Measurements from ENCODE around the gene FXN. TPM values are rescaled to one million over a fixed set of nuclear protein-coding genes. Genes with fewer than 3 reads are reported as not detected.

The FXN gene
- total RNA-seq, 4 donors from 2014 or later = 1.8 to 6.1 (median 3.9) TPM

DNA sequence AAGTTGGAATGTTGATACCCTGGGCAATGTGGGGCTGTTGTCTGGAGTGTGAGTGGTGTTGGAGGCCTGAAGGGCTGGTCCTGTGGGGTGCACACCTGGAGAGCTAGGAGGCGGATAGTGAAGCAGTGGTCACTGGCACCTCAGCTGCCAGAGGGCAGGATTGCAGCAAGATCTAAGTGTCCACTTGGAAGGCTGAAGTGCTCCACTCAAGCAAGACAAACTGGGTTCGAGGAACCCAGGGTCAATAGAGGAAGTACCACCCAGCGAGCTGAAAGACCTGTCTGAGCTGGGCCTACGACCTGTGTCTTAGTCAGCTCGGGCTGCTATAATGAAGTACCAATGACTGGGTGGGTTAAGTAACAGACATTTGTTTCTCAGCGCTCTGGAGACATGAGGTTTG lies 98.9 kb downstream of the FXN start:
- Histone ChIP-seq H3K4me3 (no peak overlapping the region), H3K9me3 (no peaks in the 10 kb centered on the region), H3K27me3 (no peaks in the 10 kb centered on the region), H3K27ac (no peak overlapping the region), H3K4me1 (peaks cover 0 to 33% (median 20%) of the 10 kb centered on the region in 3 donors), H3K36me3 (peaks cover 0 to 35% (median 0%) of the 10 kb centered on the region in 3 donors)
- WGBS, 2 donors = 83 to 93% methylated on average over 3 to 6 of the region's 6 CpGs
- intact Hi-C loops (cut with DNase I) = no loop called here
- DNase-seq = no peak
- TF ChIP-seq POLR2A (IDR thresholded peaks at IDR 0.05) (no peak), CTCF (IDR thresholded peaks at IDR 0.05) (no peak)

DNA sequence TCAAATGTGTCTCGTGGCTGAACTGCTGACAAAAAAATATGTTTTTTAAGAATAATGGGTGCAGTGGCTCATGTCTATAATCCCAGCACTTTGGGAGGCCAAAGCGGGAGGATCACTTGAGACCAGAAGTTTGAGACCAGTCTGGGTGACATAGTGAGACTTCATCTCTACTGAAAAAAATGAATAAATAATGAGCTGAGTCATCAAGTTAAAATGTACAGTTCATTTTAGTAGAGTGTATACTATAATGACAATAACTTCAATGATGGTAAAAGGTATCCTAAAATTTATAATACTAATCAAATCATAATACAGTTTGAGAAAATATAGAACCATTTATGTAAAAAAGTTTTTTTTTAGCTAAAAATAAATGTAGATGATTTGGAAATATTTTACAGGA lies 100.6 kb downstream of the FXN start:
- Histone ChIP-seq H3K27ac (no peak overlapping the region), H3K4me1 (peaks cover 0 to 16% (median 15%) of the 10 kb centered on the region in 3 donors), H3K9me3 (no peaks in the 10 kb centered on the region), H3K4me3 (no peak overlapping the region), H3K36me3 (peaks cover 0 to 40% (median 0%) of the 10 kb centered on the region in 3 donors), H3K27me3 (no peaks in the 10 kb centered on the region)
- no peak for DNase-seq
- 83 to 90% methylated on average over 2 of the region's 2 CpGs for WGBS, 2 donors
- intact Hi-C loops (cut with DNase I) = no loop called here
- no peak for TF ChIP-seq CTCF (IDR thresholded peaks at IDR 0.05)
- no peak for TF ChIP-seq POLR2A (IDR thresholded peaks at IDR 0.05)

DNA sequence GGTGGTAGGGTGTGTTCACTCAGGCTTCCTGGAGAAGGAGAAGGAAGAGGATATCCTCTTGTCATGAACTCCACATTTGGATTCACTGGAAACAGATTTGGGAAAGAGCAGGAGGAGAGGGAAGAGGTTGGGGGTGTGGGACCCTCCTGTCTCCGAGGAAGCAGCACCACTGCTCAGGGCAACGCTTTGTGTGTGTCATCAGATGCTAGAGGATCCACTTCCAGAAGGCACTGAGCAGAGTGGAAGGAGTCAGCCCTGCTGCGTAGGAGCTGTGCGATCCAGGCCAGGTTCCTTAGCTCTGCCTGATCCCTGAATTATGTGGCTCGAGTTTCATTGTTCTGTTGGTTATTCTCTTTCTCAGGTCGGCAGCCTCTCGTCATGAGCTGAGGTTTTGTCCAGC lies 101.2 kb downstream of the FXN start:
- H3K4me3 ChIP-seq = no peak overlapping the region
- no peak for TF ChIP-seq POLR2A (IDR thresholded peaks at IDR 0.05)
- TF ChIP-seq CTCF (IDR thresholded peaks at IDR 0.05) = no peak
- no peaks in the 10 kb centered on the region for H3K9me3 ChIP-seq
- intact Hi-C loops (cut with DNase I) = no loop called here
- peaks cover 0 to 12% (median 9%) of the 10 kb centered on the region in 3 donors for H3K4me1 ChIP-seq
- no peak for DNase-seq
- H3K36me3 ChIP-seq = peaks cover 0 to 40% (median 0%) of the 10 kb centered on the region in 3 donors
- H3K27me3 ChIP-seq = no peaks in the 10 kb centered on the region
- H3K27ac ChIP-seq = peak overlapping the region in 2 of 4 donors; percentile 1 to 39
- 72 to 82% methylated on average over 7 of the region's 7 CpGs for WGBS, 2 donors

DNA sequence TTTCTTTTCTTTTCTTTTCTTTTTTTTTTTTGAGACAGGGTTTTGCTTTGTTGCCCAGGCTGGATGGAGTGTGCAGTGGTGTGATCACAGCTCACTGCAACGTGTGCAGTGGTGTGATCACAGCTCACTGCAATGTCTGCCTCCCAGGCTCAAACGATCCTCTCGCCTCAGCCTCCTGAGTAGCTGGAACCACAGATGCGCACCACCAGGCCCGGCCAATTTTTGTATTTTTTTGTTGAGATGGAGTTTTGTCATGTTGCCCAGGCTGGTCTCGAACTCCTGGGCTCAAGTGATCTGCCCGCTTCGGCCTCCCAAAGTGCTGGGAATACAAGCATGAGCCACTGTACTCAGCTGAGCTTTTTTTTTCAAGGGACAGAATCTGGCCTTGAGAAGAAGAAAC lies 101.8 kb downstream of the FXN start:
- no peak for DNase-seq

GRCh38 chr9:69139596-69139995 lies 104.0 kb downstream of the FXN start:
- H3K27ac ChIP-seq = no peak overlapping the region
- H3K4me1 ChIP-seq = peaks cover 0 to 21% (median 6%) of the 10 kb centered on the region in 3 donors
- H3K9me3 ChIP-seq = no peaks in the 10 kb centered on the region
- WGBS, 2 donors = 83 to 100% methylated on average over 4 to 7 of the region's 9 CpGs
- H3K27me3 ChIP-seq = no peaks in the 10 kb centered on the region
- peaks cover 0 to 31% (median 0%) of the 10 kb centered on the region in 3 donors for H3K36me3 ChIP-seq
- intact Hi-C loops (cut with DNase I) = no loop called here
- no peak for TF ChIP-seq CTCF (IDR thresholded peaks at IDR 0.05)
- no peak for TF ChIP-seq POLR2A (IDR thresholded peaks at IDR 0.05)
- no peak for DNase-seq
- no peak overlapping the region for H3K4me3 ChIP-seq

More for the DNA sequence above, 101.8 kb downstream of the FXN start:
- intact Hi-C loops (cut with DNase I) = no loop called here
- no peak overlapping the region for H3K27ac ChIP-seq
- H3K4me3 ChIP-seq = no peak overlapping the region
- WGBS, 2 donors = 95 to 98% methylated on average over 8 of the region's 8 CpGs
- peaks cover 0 to 12% (median 7%) of the 10 kb centered on the region in 3 donors for H3K4me1 ChIP-seq
- H3K27me3 ChIP-seq = no peaks in the 10 kb centered on the region
- H3K9me3 ChIP-seq = no peaks in the 10 kb centered on the region
- peaks cover 0 to 40% (median 0%) of the 10 kb centered on the region in 3 donors for H3K36me3 ChIP-seq
- TF ChIP-seq CTCF (IDR thresholded peaks at IDR 0.05) (no peak), POLR2A (IDR thresholded peaks at IDR 0.05) (no peak)

Data from esophagus squamous epithelium (tissue), 5 donors.